Stimulated activated CD4-positive, alpha-beta T cell treated with anti-CD3 and anti-CD28 coated beads, TNF-alpha, amount 100 ng/mL, for 4 hours (primary cell): ENCODE measurements around the gene SAAL1.
"Not testable (repeated sequence)": the region's sequence is repeated elsewhere in the genome, so short reads cannot be mapped to it uniquely, and the experiment has no call there.

Source experiments
- DNase-seq, 3 experiments: peaks; one replicate each; pipeline ENCODE4 v3.0.0-alpha.2; 2020; ENCODE audit warnings: low read depth in 3 of 3

Gene SAAL1, protein sequence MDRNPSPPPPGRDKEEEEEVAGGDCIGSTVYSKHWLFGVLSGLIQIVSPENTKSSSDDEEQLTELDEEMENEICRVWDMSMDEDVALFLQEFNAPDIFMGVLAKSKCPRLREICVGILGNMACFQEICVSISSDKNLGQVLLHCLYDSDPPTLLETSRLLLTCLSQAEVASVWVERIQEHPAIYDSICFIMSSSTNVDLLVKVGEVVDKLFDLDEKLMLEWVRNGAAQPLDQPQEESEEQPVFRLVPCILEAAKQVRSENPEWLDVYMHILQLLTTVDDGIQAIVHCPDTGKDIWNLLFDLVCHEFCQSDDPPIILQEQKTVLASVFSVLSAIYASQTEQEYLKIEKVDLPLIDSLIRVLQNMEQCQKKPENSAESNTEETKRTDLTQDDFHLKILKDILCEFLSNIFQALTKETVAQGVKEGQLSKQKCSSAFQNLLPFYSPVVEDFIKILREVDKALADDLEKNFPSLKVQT

GRCh38 chr11:18105802-18106574, at the start of gene SAAL1:
Gene SAAL1, minus strand, starts transcription at chr11:18106082. Its CDS starts 41 bp downstream, at chr11:18106041.
- peak; percentile 80 to 90 (median 81) for DNase-seq

DNA sequence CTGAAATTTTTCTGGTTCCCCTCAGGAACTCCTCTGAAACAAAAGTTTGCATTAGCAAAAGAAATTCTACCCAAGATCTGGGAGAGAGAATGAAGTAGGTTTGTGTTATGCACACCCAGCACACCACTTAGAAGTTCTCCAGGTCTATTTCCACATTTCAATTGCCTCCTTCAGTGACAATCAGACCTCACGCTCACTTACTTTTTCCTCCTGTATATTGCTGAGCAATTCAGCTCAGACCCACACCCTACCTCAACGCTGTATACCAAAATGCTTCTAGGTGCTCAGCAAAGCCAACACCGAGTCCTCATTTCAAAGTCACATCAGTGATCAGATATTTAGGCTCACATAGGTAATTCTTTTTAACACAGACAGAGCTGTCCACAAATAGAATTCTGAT, 45.7 kb upstream of the SAAL1 start:
- DNase-seq, result no peak

DNA sequence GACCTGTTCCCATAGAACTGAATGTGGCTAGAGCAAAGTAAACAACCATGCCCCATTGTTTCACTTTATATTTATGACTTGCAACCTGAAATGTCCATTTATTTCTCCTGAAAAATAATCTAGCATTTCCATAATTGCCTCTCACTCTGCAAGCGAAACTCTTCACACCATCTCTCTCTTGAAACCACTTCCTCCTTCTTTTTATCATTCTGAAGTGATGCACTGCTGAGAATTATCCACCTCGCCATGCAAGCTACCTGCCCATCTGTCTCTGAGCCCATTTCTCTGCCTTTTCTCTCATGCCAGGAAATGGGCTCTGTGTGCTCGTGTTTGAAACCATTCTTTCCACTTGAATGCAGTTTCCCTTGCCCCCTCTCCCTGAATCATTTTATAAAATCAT, 40.0 kb upstream of the SAAL1 start:
- DNase-seq, result no peak

GRCh38 chr11:18145025-18145424, 39.1 kb upstream of the SAAL1 start:
- DNase-seq, result no peak

DNA sequence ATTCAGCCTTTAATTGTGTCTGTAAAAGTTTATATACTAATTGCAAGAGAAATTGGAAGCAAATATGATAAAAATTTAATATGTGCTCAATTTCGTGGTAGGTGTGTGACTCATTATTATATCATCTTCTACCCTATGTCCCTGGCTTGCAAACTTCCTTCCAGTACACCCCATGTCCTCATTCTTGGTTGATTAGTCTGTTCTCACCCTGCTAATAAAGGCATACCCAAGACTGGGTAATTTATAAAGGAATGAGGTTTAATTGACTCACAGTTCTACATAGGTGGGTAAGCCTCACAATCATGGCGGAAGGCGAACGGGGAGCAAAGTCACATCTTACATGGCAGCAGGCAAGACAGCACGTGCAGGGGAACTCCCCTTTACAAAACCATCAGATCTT, 38.4 kb upstream of the SAAL1 start:
- DNase-seq, result no peak

DNA sequence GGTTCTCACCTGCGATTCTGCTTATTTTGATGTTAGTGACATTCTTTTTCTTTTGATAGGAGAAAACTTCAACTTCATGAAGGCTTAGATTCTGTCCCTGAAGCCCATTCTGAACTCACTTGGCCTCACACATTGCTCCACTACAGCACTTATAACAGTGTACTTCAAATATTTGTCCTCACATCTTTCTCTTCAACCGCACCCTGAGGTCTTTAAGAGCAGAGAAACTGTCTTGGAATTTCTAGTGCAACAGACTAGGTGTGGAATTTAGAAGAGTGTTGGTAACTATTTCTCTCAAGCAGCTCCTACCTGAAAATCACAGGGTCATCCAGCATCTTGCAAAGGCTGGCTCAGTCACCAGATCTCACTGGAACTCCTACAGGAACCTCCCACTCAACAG, 34.3 kb upstream of the SAAL1 start:
- no peak for DNase-seq

DNA sequence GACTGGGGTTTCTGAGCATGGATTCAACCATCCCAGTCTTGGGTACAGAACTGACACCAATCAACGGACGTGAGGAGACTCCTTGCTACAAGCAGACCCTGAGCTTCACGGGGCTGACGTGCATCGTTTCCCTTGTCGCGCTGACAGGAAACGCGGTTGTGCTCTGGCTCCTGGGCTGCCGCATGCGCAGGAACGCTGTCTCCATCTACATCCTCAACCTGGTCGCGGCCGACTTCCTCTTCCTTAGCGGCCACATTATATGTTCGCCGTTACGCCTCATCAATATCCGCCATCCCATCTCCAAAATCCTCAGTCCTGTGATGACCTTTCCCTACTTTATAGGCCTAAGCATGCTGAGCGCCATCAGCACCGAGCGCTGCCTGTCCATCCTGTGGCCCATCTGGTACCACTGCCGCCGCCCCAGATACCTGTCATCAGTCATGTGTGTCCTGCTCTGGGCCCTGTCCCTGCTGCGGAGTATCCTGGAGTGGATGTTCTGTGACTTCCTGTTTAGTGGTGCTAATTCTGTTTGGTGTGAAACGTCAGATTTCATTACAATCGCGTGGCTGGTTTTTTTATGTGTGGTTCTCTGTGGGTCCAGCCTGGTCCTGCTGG, 31.4 kb upstream of the SAAL1 start:
- no peak for DNase-seq

DNA sequence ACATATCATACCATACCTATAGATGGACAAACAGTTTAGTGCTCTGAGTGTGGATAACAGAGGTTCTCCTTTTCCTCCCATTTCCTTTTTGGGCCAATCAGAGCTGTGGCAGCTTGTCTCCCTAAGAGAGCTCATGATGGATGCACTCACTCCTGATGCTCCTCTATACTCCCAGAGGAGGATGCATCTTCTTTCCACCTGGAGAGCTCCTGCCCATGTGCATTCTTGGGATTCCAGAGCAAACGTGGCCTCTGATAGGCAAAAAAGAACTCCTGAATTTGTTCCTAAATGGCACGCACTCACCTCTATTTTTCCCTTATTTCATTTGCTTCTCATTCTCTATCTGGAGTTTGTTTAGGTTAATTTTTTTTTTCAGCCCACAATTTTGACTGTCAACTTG, 29.4 kb upstream of the SAAL1 start:
- DNase-seq, result no peak

DNA sequence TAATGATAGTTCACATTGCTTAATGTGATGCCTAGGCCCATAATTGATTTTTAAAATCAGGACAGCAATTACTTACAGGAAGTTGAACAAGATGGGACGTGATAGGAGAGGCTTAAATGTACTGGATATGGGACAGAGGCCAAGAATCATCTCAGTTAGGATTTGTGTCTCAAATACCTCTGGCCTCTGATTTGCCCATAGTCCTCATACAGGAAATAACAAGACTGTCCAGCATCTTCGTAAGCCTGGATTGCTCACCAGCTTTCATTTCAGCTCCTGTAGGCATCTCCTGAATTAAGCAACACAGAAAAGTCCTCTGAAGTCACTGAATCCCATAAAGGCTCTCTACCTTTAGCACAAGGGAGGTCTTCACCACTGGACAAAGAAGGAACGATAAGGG, 26.5 kb upstream of the SAAL1 start, which contains the start of gene MRGPRX3:
Gene MRGPRX3 (plus strand): TSS at position 231 of the 400 bp plus-strand sequence. CDS start 4,632 bp downstream, outside the sequence.
- no peak for DNase-seq

DNA sequence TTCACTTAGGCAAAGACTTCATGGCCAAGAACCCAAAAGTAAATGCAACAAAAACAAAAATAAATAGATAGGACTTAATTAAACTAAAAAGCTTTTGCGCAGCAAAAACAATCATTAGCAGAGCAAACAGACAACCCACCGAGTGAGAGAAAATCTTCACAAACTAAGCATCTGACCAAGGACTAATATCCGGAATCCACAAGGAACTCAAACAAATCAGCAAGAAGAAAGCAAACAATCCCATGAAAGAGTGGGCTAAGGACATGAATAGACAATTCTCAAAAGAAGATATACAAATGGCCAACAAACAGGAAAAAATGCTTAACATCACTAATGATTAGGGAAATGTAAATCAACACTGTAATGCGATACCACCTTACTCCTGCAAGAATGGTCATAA, 25.2 kb upstream of the SAAL1 start:
- DNase-seq, result not testable (repeated sequence)

DNA sequence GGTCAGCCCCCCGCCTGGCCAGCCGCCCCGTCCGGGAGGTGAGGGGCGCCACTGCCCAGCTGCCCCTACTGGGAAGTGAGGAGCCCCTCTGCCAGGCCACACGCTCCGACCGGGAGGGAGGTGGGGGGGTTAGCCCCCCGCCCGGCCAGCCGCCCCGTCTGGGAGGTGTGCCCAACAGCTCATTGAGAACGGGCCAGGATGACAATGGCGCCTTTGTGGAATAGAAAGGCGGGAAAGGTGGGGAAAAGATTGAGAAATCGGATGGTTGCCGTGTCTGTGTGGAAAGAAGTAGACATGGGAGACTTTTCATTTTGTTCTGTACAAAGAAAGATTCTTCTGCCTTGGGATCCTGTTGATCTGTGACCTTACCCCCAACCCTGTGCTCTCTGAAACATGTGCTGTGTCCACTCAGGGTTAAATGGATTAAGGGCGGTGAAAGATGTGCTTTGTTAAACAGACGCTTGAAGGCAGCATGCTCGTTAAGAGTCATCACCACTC, 15.5 kb upstream of the SAAL1 start:
- not testable (repeated sequence) for DNase-seq

GRCh38 chr11:18115360-18116127, 9.7 kb upstream of the SAAL1 start:
- DNase-seq, result peak; percentile 25 to 42 (median 29)

DNA sequence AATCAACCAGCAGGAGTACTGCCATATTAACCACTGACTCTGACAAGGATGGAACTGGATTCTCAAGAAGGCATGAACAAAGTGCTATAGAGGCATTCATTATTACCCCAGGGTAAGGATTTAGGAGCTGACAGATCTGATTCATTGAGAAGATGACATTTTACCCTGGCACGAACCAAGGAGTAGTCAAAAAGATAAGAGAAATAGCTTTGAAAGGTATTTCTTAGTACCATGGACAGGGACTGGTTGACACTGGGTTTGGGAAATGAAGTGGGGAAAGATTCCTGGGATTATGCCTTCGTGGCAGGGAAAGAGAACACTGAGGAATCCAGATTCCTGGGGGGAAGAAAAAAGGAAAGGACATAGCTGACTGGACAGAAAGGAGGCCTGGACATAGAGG, 5.1 kb upstream of the SAAL1 start:
- DNase-seq, result no peak

DNA sequence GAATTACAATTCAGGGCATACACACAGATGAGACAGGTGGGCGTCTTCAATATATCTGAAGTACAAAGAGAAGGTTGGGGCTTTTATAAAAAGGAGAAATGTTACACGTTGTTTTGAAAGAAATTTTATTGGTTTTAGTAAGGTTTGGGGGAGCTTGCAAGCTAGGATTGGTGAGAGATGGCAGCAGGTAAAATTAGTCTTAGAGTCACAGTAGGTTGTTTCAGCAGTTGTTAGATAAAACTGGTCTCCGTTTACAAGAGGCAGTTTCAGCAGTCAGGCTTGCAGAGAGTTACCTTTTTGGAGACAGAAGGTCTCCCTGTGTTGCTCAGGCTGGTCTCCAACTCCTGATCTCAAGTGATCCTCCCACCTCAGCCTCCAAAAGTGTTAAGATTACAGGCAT, 2.4 kb upstream of the SAAL1 start:
- DNase-seq, result no peak

- no peak for DNase-seq
Observed at GRCh38 chr11:18106688-18107087, 806 bp upstream of the SAAL1 start.

DNA sequence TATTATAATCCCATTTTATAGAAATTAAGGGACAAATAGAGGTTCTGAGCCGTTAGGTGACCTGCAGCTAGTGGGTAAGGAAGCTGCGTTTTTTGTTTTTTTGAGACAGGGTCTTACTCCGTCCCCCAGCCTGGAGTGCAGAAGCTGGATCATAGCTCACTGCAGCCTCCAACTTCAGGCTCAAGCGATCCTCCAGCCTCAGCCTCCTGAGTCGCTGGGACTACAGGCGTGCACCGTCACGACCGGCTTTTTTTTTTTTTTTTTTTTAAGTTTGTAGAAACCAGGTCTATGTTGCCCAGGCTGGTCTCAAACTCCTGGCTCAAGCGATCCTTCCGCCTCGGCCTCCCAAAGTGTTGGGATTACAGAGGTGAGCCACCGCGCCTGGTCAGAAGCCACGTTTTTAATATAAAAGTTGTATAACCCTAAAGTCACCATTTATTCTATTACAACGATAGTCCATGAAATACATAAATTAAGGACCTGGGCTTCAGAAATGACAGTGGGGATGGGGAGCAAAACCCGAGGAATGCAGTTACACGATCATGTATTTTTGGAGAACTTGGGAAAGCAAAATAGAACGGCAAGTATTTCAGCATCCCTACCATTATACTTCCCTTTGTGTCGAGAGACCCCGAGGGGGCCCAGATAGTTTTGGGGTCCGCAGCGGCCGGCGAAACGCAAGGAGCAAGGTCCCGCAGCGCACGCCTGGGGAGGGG, 638 bp downstream of the SAAL1 start:
- no peak for DNase-seq

GRCh38 chr11:18100926-18101656, 4.8 kb downstream of the SAAL1 start:
- DNase-seq, result no peak

DNA sequence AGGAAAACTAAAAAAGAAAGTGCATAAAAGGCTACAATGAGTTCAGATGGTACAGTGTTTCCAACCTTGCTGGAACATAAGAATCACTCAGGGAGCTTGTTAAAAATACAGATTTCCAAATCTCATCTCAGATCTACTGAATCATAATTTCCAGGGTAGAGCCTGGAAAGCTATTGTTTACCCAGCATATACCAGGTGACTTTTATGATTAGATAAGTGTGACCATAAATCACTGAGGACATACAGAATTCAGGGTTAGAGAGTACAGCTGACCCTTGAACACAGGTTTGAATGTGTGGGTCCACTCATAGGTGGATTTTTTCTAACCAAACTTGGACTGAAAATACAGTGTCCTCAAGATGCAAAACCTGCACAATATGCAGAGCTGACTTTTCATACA, 11.9 kb downstream of the SAAL1 start:
- DNase-seq, result no peak

DNA sequence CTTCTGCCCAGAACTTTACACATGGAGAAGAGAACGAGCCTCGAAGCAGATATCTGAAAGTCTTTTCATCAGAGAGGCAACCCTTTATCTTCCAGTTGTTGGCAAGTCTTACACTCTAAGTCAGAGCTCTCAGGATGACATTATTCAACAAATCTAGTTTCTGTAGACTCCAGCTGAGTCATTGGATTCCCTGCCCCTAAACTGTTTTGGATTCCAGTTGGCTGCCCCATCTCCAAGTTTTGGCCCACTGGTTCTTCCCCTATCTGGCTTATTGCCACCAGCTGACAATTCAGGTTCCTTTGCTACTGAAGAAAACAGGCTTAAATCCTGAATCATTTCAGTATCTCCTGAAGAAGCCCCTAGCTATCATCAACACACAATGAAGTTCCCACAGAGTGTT, 14.2 kb downstream of the SAAL1 start:
- no peak for DNase-seq

DNA sequence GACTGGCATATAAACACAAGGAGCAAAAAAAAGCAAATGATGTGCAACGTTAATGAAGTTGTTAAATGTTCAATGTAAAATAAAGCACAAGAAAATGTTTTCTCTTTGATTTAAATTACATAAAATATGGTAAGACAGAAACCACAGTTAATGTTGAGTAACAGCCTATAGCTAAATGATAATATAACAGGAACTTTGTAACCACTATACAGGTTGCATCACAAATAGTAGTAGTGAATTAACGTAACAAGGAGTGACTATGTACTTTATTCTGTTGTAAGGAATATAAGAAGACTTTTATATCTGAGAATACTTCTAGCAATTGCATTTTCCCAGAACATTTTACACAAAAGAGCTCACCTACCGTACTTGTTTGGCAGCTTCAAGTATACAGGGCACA, 16.9 kb downstream of the SAAL1 start:
- no peak for DNase-seq
